Activated naive CD4-positive, alpha-beta T cell (primary cell): Measurements from ENCODE around the gene SNTG2.

Experiments used
- DNase-seq, 4 experiments: peaks; one replicate each; lab custom pipeline; 2025; lab: John Stamatoyannopoulos, UW

The SNTG2 gene

DNA sequence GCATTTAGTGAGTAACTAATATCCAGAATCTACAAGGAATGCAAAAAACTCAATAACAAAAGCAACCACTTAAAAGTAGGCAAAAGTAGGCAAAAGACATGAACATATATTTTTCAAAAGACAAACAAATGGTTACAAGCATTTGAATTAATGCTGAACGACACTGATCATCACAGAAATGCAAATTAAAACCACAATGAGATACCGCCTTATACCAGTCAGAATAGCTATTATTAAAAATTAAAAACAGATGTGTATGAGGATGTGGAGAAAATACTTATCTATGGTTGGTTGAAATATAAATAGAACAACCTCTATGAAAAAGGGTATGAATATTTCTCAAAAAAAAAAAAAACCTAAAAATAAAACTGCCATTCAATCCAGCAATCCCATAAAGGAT lies 51.7 kb downstream of the SNTG2 start:
- no peak for DNase-seq

DNA sequence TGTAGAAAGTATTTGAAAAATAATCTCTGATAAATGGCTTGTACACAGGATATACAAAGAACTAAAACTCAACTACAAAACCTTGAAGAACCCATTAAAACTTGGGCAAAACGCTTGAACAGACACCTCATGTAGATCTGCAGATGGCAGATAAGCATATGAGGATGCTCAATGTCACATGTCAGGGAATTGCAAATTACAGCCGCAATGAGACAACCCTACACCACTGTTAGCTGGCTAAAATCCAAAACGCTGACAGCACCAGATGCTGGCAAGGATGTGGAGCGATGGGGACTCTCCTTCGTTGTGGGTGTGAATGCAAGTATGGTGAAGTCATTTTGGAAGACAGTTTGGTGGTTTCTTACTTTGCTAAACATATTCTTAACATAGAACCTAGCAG lies 53.7 kb downstream of the SNTG2 start:
- no peak for DNase-seq

DNA sequence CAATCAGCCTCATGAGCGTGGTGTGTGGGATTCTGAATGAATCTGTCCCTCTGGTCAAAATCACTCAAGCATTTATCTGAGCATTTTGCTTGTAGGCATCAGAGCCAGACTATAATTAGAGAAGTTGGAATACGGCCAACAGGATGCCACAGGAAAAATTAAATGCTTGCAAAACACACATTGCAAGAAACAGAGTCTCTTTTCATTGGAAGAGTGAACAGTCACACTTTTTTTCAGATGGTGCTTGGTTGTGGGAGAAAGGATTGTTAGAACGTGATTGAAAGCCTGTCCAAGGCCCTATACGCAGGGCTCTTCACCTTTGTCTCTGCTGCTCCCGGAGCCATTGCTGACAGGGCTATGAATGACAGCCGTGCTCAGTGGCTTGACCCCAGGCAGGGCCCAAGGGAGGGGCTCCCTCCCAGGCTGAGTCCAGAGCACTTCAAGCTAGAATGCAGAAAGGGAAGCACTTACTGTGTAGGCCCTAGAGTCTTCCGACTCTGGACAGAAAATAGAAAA lies 59.8 kb downstream of the SNTG2 start:
- no peak for DNase-seq

DNA sequence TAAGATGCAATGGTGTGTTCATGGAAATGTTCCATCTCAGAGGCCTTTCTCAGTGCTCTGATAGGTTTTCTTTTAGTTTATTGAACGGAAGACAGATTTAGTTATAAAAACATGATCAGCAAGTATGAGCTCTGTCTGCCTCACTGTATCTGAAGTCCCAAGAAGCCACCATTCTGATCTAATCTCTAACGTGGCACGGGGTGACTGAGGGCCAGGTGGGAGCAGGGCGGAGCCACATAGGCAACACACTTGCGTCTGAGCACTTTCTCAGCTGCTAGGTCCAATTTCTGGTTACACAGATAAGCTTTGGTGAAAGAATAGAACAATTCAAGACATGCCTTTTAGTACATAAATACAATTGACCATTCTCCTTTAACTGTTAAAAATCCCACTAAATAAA lies 60.4 kb downstream of the SNTG2 start:
- DNase-seq, result no peak

DNA sequence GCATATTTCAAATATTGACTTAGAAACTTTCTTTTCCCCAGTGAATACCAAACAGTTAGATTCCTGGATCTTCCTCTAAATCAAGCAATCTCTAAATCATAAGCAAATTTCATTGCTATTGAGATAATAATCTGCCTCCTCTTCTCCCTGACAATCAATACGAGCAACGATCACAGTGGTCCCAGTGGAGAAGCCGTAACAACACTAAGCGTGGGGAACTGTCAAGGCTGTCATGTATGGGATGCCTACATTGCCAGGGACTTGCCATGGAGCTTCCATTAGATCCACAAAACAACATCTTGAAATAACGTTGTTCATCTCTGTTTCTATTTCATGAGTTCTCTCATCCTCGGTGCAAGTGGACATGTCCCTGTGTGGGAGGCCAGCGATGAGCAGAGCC lies 61.3 kb downstream of the SNTG2 start:
- no peak for DNase-seq

DNA sequence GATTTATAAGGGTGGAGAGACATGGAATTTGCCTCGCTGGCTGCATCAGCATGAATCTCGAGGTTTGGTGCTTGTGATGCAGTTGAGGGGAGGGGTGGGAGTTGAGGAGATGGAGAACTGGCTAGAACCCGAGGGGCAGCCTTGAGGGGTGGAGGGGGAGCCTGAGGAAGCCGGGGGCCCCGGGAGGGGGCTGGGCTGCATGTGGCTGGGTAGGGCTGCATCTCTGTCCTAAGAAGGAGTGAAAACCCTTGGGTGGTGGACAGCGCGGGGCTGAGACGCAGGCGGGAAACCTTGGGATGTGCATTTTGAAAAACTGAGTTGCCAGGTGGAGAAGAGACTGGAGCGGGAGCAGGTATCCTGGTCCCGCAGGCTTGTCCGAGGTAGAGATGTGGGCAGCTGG lies 64.2 kb downstream of the SNTG2 start:
- DNase-seq, result no peak

DNA sequence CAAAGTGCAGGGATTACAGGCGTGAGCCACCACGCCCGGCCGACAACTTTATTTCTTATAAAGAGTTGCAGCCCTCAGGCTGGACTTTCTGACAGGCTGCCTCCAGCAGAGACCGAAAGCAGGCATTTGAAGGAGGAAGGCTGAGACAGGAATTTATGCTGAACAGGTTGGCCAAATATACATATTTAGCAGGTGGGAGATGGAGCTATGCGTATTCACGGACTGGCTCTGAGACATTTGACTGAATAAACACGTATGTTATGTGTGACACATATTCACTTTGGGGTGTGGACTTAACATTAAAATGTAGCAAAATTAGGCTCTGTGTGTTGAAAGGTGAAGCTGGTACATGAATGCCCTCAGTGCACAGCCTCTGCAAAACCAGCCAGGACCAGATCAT lies 65.9 kb downstream of the SNTG2 start:
- no peak for DNase-seq

DNA sequence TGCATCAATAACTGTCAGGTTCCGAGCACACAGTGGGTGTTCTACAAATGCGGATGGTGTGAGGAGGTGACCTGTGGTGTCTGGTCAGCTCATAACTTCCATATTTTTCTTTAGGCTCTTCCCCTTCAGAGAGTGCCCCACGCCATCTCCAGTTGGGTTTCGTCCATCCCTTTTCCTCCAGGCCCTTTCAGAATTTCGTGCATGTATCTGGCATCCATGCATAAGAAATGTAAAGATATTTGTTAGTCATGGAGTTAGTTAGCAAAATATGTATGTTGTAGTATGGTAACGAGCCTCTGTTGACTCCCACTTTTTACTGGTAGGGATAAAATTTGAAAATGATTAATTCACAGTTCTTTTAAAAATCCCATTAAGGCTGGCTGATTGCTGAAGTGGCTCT lies 67.2 kb downstream of the SNTG2 start:
- no peak for DNase-seq

DNA sequence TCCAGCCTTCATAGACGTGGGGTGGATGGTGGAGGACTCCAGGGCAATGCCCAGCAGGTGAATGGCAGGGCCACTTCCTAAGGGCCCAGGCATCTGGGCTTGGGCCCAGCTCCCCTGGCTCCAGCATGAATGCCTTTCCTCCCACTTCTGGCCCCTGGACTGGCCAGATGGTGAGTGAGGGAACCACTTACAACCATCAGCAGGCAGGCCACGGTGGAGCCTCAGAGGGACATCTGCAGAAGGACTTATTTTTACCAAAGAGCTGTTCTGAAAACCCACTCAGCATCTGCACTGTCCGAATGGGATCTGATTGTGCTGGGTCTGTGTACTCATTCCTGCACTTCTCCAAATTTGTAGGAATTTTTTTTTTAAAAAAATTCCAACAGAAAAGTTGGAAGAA lies 69.6 kb downstream of the SNTG2 start:
- no peak for DNase-seq

DNA sequence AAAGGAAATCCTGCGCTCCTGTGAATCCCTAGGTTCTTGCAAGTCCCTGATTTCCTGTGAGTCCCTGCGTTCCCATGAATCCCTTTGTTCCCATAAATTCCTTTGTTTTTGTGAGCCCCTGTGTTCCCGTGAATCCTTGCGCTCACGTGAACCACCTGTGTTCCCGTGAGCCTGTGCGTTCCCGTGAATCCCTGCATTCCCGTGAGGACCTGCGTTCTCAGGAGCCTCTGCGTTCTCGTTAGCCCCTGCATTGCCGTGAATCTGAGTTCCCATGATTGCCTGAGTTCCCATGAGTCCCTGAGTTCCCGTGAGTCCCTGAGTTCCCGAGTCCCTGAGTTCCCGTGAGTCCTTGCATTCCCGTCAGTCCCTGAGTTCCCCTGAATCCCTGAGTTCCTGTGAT lies 71.5 kb downstream of the SNTG2 start:
- no peak for DNase-seq

DNA sequence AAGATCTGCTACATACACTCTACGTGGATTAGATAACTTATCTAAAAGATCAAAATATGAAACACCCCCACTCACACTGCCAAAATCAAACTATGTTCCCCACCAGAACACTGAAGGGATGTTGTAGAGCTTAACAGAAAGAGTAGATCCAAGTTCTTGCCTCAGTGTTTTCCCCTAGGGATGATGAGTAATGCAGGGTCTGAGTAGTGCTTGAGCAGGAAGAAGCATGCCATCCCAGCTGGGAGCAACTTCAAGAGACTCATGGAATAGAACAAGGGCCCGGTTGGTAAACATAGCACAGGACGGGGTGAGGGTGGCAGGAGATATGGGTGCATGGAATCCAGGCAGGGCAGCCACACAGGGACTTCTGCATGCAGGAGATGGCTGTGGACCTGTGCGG lies 74.3 kb downstream of the SNTG2 start:
- no peak for DNase-seq

DNA sequence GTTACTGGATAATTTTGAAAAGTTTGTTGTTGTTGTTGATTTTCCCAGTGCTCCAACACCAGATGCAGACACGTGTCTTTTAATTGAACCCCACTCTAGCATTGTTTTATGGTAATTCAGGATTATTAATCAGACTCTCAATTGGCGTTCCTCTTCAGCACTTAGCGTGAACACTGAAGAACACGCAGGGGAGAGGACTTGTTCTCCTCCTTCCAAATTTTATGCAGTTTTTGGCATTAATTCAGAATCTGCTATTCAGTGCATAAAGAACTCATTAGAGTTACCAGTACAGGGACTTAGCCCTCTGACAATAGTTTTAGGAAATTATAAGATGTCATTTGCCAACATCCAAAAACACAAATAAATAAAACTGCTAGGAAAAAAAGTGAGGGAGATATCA lies 75.5 kb downstream of the SNTG2 start:
- DNase-seq, result no peak

DNA sequence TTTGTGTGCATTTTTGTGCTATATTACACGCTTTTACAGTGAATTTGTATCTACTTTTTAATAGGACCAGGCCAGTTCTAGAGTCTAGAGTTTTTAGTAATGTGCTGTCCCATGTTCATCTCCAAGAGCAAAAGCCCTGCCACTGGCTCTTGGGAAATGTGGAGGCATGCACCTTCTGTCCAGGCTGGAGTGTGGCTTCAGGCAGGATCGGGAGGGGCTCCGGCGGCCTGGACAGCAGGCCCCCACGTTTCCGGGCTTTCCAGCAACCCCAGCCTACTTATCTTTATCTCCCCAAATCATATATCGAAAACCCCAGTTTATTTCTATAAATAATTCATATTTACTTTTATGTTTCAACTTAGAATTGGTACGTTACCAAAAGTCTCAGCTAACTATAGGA lies 78.2 kb downstream of the SNTG2 start:
- DNase-seq, result no peak

DNA sequence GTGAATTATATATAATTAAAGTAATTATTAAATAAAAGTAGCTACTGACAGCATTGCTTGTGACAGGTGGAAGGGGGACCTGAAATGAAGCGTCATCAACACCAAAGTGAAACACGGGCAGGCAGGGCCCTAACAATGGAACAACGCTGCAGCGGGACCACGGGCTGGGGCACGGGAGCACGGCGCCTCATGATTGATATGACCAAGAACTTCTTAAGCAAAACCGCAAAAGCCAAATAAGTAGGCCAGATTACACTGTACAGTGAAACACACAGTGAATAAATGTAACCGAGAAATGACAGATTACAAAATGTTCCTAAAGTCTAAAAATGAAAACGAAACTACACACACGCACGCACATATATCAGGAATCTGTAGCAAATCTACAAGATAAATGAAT lies 81.4 kb downstream of the SNTG2 start:
- no peak for DNase-seq

DNA sequence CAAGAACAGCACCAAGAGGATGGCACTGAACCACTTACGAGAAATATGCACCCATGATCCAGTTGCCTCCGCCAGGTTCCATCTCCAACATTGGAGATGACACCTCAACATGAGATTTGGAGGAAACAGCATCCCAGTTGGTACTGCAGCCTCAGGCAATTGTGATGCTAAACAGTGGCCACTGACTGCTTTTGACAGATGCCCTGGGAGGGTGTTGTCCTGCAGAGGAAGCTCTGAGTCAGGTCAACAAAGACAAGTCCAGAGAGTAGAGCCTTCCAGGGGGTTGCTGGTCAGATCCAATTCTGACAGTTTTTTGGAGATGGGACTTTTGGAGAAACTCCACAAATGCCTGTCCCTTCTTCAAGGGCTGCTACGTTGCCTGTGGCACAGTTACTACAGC lies 82.4 kb downstream of the SNTG2 start:
- DNase-seq, result no peak

DNA sequence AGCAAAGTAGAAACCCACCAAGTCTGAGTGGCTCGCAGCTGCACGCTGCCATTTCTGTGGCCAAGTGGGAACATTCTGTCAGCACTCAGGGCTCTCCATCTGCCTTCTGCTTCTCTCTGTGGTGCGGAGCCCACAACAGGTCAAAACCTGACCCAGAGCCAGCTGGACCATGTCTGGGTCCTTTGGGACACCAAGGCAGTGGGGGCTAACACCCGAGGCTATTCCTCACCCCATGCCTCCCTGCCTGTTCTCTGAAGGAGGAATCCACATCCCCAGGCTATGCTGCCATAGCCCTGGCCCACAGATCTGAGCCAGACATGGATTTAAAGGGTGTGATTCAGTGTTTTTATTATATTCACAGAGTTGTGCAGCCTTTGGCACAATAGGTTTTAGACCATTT lies 86.4 kb downstream of the SNTG2 start:
- no peak for DNase-seq

DNA sequence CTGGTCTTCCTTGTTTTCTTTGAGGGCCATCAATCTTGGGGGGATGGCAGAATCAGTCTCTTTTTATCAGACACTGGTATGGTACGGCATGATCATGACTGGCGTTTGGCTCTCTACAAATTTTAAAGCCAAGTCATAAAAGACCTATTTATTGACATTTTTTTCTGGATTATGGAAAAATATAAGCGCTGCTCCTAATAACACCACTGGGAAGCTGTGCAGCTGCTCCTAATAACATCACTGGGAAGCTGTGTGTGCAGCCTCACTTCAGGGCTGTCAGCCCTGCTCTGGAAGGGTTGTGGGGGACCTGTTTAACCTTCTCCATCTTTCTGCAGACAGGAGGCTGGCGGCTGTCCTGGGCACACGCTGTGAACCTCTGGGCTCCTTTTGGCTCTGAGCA lies 88.9 kb downstream of the SNTG2 start:
- DNase-seq, result no peak

DNA sequence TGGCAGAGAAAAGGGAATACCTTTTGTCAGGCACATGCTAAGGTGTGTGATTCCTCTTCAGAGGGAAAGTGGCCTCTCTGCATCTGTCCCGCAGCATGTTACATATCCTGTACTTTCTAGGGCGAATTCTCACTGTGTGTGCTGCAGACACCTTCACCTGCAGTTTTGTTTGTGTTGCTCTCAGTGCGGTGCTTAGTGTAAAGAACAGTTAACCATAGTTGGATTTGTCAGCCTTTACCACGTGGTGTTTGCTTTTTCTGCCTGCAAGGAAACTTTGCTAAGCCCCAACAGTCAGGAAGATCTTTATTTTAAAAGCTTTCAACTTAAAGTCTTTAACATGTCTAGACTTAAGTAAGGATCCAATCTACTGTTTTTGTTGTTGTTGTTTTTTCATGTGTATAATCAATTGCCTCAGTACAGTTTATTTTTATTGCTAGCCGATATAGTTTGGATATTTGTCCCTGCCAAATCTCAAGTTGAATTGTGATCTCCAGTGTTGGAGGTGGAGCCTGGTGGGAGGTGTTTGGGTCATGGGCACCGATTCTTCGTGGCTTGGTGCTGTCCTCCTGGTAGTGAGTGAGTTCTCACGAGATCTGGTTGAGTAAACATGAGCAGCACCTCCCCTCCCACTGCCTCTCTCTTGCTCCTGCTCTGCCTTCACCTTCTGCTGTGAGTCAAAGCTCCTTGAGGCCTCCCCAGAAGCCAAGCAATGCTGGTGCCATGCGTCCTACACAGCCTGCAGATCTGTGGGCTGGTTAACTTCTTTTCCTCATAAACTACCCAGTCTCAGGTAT lies 90.6 kb downstream of the SNTG2 start:
- DNase-seq, result no peak

DNA sequence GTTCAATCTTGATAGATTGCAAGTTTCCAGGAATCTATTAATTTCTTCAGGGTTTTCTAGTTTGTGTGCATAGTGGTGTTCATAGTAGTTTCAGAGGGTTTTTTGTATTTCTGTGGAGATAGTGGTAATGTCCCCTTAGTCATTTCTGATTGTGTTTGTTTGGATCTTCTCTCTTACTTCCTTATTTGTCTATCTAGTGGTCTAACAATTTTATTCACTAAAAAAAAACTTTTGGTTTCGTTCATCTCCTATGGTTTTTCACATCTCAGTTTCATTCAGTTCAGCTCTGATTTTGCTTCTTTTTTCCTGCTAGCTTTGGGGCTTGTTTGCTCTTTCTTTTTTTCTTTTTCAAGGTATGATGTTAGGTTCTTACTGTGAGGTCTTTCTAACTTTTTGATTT lies 94.5 kb downstream of the SNTG2 start:
- DNase-seq, result no peak

DNA sequence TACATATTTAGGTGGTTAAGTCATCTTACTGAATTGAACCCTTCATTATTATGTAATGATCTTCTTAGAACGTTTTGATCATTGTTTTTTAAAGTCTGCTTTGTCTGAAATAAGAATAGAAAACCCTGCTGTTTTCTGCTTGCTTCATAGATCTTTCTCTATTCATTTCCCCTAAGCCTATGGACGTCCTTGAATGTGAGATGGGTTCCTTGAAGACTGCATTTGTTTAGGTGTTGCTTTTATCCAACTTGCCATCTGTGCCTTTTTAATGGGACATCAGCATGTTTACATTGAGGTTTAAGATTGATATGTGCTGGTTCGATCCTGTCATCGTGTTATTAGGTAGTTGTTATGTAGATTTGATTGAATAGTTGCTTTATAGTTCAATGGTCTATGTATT lies 95.4 kb downstream of the SNTG2 start:
- no peak for DNase-seq

DNA sequence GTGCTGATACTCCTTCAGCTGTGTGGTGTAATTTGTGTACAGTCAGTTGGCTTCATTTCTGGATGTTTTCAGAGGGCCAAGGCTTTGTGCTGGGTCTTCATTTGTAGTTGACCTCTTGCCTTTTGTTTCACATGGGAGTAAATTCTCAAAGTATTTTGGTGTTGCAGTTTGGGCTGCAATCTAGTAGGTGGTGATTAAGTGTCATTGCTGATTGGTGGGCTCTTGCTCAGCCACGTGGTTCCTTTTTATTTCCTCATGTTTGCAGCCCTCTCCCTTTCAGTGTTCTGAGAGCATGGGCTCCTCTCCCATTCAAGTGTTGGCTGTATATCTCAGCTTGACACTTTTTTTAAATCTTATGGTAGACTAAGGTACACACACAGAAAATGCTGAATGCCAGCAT lies 96.8 kb downstream of the SNTG2 start:
- DNase-seq, result no peak

DNA sequence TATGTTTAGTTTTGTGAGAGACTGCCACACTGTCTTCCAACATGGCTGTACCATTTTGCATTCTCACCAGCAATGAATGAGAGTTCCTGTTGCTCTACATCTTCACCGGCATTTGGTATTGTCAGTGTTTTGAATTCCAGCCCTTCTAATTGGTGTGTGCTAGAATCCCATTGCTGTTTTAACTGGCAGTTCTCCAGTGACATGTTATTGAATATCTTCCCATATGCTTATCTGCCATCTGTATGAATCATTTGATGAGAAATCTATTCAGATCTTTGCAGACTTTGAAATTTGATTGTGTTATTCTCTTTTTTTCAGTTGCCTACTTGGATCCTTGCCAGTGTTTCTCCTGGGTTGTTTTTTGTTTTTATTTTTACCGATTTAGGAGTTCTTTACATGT lies 99.0 kb downstream of the SNTG2 start:
- DNase-seq, result no peak

DNA sequence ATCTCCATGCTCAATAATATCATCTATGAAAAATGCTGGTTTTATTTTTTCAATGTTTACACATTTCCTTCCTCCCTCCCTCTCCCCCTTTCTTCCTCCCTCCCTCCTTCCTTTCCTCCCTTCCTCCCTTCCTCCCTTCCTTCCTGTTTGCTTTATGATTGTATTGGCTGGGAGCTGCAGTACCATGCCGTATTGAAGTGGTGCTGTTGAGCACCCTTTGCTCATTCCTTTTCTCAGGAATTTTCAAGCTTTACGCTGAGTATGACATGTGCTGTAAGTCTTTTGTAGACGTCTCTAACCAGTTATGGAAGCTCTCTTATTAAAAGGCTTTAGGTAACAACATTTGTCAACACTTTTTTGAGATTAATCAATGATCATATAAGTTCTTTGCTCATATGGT lies 100.4 kb downstream of the SNTG2 start:
- no peak for DNase-seq

DNA sequence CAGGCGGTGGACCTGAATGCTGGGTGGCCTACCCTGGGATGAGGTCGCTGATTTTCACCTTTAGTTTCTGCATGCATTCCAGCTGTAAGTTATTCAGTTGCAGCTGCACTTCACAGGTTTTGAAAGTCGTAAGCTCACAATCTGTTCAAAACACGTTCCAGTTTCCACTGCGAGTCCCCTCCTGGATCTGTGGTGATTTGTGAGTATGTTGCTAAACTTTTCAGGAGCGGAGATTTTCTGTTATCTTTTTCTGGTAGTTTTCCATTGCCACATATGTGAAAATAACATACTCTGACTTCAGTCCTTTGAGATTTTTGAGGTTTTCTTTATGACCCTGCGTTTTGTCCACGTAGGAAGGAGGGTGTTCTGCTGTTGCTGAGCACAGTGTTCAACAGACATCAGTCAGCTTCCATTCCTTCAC lies 102.1 kb downstream of the SNTG2 start:
- DNase-seq, result no peak
